Measurements from ENCODE around the gene CENPX.
"Not testable (repeated sequence)": the region's sequence is repeated elsewhere in the genome, so short reads cannot be mapped to it uniquely, and the experiment has no call there.

Gene CENPX

DNA sequence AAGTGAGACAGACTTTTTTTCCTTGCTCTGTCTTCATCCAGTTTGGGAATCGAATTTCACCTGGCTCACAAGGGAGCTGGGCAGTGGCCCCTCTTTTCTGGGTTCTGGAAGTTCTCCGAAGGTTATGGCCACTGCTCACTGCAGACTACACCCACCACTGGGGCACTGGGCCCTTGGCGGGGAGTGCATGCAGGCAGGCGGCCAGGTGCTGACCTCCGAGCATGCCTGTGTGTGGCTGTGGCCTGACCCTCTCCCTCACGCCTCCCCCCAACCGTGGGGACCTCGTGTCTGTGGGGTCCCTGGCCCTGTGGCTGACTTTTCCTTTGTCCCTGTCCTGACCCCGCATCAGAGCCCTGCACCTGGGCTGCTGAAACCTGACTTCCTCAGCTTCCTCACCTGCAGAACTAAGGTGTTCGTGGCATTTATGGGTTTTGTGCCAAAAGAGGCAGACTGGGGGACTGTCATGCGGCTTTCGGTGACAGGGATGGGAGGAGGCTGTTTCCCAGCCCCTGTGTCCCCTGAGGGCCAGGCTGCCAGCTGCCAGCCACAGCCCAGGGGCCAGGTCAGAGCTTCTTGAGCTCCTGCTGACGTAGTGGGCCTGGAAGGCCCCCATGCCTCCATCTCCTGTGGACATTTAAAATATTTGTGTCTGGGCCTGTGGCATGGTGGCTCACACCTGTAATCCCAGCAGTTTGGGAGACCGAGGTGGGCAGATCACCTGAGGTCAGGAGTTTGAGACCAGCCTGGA, 23.8 kb downstream of the CENPX start:
- no peak for DNase-seq (ENCODE audit: low read depth in 3 of 3, low spot score in 1 of 3)

DNA sequence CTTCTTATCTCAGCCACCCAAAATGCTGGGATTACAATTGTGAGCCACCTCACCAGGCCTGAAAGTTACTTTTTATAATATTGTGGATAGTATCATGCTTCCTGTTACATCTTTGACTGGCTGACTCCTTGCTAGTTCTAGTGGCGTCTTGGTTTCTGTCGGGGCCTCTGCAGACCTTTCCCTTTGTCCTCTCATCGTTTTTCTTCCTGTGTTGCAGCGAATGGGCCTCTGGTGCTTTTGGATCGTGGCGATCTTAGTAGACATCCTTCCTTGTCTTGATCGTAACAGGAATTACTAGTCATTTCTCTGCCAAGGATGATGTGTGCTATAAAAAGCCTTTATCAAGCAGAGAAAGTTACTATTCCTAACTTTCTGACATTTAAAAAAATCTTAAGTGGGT, 24.5 kb downstream of the CENPX start:
- no peak for DNase-seq (ENCODE audit: low read depth in 3 of 3, low spot score in 1 of 3)

DNA sequence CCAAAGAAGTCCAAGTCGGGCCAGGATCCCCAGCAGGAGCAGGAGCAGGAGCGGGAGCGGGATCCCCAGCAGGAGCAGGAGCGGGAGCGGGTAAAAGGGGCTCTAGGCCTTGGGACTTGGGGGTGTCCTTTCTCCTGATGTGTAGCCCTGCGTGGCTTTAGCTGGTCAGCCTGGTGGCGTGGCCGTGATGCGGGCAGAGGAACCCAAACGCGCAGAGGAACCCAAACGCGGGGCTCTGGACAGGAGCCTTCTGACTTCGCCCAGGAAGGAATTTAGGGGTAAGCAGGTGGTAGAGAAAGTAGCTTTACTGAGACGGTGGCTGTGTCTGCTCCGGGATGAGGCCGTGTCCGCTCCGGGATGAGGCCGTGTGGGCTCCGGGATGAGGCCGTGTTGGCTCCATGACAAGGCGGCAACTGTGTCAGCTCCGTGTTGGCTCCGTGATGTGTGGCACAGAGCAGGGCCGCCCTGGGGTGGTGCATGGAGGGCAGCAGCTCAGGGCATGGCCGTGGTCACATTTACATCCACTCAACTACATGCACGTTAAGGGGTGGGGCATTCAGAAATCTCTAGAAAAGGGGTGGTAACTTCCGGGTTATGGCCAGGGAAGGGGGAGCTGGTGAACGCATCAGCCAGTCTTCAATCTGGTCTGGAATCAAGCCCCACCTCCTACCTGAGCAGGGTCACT, 25.8 kb downstream of the CENPX start:
- no peak for DNase-seq (ENCODE audit: low read depth in 3 of 3, low spot score in 1 of 3)

DNA sequence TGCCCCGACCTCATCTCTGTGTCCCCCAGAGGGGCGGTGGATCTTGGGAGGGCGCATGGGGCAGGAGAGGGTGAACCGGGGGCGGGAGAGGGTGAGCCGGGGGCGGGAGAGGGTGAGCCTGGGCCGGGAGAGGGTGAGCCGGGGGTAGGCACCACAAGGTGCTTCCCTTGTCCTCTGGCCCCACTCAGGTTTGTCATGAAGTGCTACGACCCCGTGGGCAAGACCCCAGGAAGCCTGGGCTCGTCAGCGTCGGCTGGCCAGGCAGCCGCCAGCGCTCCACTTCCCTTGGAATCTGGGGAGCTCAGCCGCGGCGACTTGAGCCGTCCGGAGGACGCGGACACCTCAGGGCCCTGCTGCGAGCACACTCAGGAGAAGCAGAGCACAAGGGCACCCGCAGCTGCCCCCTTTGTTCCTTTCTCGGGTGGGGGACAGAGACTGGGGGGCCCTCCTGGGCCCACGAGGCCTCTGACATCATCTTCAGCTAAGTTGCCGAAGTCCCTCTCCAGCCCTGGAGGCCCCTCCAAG, 26.4 kb downstream of the CENPX start:
- no peak for DNase-seq (ENCODE audit: low read depth in 3 of 3, low spot score in 1 of 3)

DNA sequence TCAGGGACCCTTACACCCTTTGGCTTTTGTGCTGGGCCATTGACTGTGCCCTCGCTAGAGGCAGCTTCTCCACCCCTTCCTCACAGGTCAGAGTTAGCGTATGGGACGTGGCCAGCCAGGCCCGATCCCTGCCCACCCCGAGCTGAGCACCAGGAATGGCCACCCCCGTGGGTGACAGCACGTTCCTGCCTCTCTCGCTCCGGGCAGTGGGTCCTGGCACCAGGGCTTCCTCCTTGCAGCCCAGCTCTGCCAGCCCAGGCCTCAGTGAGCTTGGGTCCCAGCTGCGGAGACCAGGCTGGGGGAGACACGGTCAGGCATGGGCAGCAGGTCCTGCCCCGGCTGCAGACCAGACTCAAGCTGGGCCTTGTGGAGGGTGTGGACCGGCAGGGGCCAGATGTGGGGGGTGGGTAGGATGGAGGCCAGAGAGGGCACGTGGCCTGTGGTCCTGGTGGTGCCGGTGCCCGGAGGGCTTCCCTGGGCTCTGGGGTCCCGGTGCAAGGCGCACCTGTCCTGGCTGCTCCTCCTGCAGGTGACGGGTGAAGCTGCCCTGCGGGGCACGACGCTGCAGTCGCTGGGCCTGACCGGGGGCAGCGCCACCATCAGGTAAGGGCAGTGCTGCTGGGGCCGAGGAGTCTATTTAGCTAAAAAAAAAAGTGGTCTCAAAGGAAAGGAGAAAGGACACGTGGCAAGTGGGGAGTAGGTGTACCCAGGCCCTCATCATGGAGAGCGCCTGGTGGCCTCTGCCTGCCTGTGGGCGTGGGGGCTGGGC, 27.0 kb downstream of the CENPX start:
- no peak for DNase-seq (ENCODE audit: low read depth in 3 of 3, low spot score in 1 of 3)

DNA sequence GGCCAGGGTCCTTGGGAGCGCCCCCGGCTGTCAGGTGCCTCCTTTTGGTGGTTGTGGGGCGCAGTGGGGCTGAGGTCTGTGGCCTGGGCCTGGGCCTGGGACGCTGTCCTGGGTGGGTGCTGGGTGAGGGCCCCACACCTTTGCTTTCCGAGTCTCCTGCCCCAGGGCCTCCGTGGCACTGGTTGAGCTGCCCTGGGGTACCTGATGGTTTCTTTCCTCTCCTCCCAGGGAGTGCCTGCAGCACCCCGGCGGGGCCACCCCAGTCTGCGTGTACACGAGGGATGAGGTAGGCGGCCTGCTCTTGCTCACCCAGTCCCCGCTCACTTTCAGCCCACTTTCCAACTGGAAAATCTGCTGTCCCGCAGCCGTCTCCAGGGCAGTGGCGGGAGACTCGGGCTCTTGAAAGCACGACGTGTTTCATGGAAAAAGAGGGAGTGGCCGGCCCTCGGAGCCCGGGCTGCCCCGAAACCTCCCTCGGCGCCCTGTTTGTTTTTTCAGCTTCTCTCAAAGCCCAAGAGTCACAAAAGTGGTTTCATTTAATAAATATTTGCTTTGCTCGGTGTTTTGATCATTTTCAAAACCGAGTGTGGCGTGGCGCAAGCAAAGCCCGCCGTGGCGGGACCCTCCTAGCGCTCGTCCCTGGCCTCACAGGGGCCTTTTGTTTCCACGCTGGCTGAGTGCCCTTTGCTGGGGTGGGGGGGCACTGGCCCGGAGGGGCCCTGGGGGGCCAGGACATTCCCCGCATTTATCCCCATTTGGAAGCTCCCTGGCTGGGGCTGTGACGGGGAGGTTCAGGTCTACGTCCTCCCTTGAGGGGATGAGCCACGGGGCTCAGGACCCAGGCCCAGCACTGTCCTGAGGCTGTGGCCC, 27.9 kb downstream of the CENPX start:
- no peak for DNase-seq (ENCODE audit: low read depth in 3 of 3, low spot score in 1 of 3)

DNA sequence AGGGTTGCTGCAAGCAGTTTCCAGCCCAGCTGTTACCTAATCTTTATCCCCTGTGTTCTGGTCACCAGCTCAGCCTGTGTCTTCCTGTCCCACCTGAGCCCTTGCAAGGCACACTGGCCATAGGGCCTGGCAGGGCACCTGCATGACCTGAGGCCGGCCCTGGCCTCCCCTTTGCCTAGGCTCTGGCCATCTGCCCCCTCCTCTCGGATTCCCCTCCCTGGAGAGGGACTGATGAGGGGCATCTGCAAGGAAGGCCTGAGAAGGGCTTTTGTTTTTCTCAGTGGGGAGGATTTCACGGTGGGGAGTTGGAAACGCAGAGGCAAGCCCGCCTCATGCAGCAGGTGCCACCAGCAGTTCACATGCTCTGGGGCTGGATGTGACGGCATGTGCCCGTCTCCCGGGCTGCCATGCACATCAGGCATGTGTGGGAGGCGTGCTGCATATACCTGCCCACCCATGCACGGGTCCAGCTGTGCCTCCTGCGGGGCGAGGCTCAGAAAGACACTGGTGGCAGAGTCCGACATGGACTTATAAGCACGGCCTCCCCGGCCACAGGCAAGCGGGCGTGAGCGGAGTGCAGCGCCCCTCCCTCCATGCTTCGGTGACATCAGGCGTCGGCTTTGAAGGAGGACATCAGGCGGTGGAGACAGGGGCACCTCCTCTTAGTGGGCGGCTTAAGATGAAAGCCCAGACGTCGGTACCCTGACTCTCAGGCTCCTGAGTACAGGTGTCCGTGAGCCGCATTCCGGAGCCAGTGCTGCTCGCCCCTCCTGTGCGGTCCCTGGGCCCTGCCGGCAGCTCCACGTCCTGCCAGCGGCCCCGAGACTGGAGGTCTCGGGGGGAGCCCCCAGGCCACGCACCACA, 28.7 kb downstream of the CENPX start:
- no peak for DNase-seq (ENCODE audit: low read depth in 3 of 3, low spot score in 1 of 3)

DNA sequence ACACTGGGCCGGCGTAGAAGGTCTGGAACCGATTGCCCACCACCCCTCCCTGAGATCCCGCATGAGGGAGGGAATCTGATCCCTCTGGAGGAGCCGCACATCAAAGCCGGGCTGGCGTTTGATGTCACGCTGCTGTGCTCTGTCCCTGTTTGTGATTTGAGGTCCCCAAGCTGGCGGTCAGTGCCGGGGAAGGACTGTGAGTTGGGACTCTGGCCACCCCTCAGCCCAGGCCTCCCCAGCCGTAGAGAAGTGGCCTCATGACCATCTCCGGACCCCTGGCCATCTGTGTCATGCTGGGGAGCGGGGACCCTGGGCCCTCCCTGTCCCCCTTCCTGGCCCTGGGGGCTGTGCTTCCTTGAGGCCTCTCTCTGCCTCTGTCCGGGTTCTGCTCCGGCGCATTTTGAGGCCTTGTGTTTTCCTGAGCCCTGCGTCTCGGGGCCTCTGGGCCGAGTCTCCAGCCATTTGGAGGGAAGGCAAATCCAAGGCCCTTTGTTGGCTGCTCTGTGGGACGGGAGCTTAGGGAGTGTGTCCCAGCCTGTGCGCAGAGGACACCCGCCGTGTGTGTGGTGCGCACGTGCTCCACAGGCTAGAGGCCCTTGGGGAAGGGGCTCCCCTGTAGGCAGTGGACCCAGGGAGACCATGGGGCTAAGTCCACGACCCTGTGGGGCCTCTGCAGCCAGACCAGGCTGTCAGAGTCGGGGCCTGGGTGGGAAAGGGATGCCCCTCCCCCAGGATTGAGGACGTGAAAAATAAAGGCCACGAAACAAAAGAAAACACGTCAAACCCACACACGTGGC, 30.2 kb downstream of the CENPX start:
- no peak for DNase-seq (ENCODE audit: low read depth in 3 of 3, low spot score in 1 of 3)

DNA sequence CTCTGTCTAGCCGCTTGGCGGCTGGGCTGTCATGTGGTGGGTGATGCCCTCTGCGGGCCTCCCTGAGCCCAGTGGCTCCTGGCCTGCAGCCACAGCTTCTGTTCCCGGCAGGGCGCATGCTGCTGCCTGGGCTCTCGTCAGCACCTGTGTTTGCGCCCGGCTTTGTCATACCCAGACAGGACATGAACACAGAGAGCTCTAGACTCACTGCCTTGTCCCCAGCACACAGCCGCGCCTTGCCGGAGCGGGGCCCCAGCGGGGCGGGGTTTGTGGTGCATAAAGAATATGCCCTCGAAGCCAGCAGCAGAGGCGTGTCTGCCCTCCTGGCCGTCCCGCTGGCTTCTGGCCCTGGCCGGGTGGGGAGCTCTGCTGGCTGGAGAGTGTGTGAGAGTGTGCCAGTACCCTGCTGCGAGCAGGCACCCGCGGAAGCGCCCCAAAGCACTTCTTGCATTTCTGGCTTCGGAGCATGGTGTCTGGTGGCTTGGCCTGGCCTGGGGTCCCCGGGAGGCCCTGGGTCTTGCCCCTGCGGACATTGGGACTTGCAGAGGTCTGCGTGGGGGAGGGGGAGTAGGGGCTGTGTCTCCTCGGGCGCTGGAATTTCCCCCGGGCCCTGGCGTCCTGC, 30.9 kb downstream of the CENPX start:
- no peak for DNase-seq (ENCODE audit: low read depth in 3 of 3, low spot score in 1 of 3)

DNA sequence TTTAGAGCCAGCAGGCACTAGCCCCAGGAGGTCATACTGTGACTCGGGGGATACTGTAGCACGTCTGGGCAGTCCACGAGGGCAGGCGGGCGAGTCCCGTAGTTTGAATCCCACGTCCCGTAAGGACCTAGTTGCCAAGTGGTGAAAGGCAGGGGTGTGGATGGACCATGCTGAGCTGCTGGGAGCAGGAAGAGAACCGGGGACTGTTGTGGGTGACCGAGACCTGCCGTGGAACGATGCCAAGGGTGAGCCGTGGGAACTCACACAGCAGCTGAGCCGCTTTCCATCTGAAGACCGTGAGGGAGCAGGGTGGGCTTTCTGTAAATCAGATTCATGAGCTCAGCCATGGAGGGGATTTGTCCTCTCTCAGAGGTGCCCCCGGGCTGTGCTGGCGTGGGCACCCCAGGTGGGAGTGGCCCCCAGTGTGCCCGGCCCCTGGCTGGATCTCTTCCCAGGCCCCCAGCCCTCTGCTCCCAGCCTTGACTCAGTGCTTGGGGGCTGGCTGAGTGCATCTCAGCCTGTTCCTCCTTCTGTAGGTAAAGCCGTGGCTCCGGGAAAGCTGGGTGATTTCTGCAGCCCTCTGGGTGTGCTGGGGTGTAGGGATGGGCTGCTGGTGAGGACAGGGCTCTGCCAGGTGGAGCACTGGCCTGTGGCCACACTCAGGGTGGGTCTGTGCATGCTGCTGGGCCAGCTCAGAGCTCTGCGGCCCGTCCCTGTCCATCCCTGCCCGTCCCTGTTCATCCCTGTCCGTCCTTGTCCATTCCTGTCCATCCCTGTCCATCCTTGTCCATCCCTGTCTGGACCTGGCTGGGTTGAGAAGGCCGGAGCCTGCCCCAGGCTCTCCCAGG, 31.6 kb downstream of the CENPX start:
- DNase-seq (ENCODE audit: low read depth in 3 of 3, low spot score in 1 of 3) = no peak

DNA sequence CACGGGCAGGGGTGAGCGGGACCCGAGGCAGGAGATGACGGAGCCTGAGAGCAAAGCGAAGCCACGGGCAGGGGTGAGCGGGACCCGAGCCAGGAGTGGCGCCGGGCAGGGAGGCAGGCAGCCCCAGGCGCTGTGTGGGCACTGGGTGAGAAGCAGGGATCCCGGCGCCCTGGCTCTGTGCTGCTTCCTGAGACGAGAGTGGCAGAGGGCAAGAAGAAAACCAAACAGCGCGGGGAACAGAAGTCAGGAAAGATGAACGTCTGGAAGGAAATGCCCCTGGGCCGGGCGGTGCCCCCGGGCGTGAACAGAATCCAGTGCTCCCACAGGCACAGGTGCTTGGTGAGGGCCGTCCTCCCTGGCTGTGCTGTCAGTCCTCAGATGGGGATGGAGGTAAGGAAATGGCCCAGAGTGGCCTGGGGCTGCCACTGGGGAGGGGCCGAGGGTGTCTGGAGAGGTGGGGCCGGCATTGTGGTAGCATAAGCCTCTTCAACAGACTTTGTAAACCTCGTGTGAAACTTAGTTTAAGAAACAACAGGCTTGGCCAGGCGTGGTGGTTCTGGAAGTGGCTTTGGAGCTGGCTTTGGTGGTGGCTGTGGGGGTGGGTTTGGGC, 35.4 kb downstream of the CENPX start:
- no peak for DNase-seq (ENCODE audit: low read depth in 3 of 3, low spot score in 1 of 3)

DNA sequence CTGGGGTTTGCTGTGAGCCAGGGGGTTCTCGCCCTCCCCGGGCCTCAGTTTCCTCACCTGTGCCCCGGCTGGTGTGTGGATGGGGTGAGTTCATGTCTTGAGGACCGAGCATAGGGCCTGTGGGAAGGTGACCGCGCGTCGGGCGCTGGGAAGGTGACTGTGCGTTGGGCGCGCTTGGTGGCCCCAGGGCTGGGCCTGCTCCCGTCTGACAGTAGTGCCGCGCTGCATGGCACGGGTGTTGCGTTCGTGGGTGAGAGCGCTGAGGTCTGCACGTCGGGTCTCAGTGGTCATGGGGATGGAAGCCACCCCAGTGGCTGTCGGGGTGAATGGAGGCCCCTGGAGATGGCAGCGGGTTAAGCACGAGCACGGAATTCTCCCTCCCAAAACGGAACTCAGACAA, 36.1 kb downstream of the CENPX start:
- DNase-seq (ENCODE audit: low read depth in 3 of 3, low spot score in 1 of 3) = no peak

DNA sequence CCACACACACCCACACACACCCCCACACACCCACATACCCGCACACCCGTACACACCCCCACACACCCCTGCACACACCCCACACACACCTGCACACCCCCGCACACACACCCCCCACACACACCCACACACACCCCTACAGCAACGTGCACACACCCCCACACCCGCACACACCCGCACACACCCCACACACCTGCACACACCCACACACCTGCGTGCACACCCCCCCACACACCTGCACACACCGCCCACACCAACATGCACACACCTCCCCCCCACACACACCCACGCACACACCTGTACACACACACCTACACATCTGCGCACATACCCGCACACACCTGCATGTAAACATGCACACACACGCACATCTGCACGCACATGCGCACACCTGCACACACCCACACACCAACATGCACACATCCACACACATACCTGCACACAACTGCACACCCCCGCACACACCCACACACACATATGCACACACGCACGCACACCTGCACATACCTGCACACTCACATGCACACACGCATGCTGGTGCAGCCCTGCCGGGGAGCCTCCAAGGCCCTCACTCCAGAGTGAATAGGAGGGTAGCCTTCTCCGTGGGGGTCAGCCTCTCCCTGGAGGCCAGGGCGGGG, 37.8 kb downstream of the CENPX start:
- DNase-seq (ENCODE audit: low read depth in 3 of 3, low spot score in 1 of 3) = no peak

DNA sequence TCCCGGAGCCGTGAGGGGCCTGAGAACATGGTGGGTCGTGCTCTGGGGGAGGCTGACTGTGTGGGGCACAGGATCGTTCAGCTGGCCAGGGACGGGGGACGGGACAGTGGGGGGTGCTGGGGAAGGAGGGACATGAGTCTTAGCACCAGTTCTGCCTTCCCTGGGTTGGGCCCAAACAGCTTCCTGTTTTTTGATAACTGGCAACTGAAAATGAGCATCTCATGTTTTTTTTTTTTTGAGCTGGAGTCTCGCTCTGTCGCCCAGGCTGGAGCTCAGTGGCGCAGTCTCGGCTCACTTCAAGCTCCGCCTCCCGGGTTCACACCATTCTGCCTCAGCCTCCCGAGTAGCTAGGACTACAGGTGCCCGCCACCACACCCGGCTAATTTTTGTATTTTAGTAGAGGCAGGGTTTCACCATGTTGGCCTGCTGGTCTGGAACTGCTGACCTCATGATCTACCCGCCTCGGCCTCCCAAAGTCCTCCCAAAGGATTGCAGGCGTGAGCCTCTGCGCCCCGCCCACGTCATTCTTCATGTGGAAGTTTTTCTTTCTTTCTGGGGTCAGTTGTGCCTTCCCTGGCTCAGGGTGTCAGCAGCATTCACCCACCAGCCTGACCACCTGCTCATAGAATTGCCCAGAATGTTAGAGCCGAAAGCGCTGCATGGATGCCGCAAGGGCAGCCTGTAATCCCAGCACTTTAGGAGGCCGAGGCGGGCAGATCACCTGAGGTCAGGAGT, 38.9 kb downstream of the CENPX start:
- no peak for DNase-seq (ENCODE audit: low read depth in 3 of 3, low spot score in 1 of 3)

DNA sequence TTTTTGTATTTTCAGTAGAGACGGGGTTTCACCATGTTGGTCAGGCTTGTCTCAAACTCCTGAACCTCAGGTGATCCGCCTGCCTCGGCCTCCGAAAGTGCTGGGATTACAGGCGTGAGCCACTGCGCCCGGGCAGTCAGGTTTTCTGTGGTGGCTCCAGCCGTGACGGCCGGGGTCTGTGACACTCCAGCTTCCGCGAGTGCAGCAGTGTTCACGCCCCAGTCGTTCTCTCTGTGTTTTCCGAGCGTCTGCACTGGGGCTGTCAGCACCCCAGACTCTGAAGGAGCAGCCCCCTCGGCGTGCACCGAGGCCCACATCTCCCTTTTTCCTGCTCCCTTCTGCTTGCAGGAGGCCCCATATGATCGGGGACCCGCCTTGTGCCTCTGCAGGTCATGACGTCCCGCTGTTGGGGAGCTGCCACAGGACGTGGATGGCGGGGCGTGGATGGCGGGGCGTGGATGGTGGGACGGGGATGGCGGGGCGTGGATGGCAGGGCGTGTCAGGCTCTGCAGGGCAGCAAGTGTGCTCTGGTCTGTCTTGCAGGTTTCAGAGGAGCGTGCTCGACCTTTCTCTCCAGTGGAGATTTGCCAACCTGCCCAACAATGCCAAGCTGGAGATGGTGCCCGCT, 39.6 kb downstream of the CENPX start:
- DNase-seq (ENCODE audit: low read depth in 3 of 3, low spot score in 1 of 3) = no peak

DNA sequence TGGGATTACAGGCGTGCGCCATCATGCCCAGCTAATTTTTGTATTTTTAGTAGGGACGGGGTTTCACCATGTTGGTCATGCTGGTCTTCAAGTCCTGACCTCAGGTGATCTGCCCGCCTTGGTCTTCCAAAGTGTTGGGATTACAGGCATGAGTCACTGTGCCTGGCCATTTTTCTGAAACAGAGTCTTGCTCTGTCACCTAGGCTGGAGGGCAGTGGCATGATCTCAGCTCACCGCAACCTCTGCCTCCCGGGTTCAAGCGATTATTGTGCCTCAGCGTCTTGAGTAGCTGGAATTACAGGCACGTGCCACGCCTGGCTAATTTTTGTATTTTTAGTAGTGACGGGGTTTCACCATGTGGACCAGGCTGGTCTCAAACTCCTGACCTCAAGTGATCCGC, 41.2 kb downstream of the CENPX start:
- DNase-seq (ENCODE audit: low read depth in 3 of 3, low spot score in 1 of 3) = not testable (repeated sequence)
